HG03460 (cell line): ENCODE data around the gene ERC2.

Experiments used
- ATAC-seq: cut with Tn5 transposase; IDR thresholded peaks from one replicate; pipeline ENCODE4 v1.9.1; 2021; ENCODE audit not compliant: unreplicated experiment

ERC2 gene

GRCh38 chr3:55659701-55660100, 808.6 kb downstream of the ERC2 start:
- ATAC-seq, result no peak

- no peak for ATAC-seq
These were observed 809.3 kb downstream of the ERC2 start for GRCh38 chr3:55658690-55659562.

GRCh38 chr3:55658270-55658669, 810.0 kb downstream of the ERC2 start:
- no peak for ATAC-seq

GRCh38 chr3:55655544-55655943, 812.7 kb downstream of the ERC2 start:
- ATAC-seq, result no peak

GRCh38 chr3:55654123-55654760, 814.0 kb downstream of the ERC2 start:
- ATAC-seq, result peak; percentile 86

- ATAC-seq, result no peak
These were observed 817.3 kb downstream of the ERC2 start for GRCh38 chr3:55651011-55651410.

- ATAC-seq, result no peak
These were observed 818.3 kb downstream of the ERC2 start for GRCh38 chr3:55650011-55650410.

GRCh38 chr3:55649554-55649953, 818.7 kb downstream of the ERC2 start:
- ATAC-seq, result no peak

- ATAC-seq, result no peak
These were observed 819.5 kb downstream of the ERC2 start for GRCh38 chr3:55648591-55649318.

GRCh38 chr3:55647670-55648069, 820.6 kb downstream of the ERC2 start:
- ATAC-seq, result no peak

- ATAC-seq, result no peak
These were observed 821.2 kb downstream of the ERC2 start for GRCh38 chr3:55647063-55647462.

- no peak for ATAC-seq
These were observed 822.1 kb downstream of the ERC2 start for GRCh38 chr3:55646121-55646520.

- no peak for ATAC-seq
These were observed 822.8 kb downstream of the ERC2 start for GRCh38 chr3:55645422-55645821.

GRCh38 chr3:55643283-55643682, 825.0 kb downstream of the ERC2 start:
- ATAC-seq, result no peak

GRCh38 chr3:55641964-55642363, 826.3 kb downstream of the ERC2 start:
- no peak for ATAC-seq

- no peak for ATAC-seq
These were observed 828.1 kb downstream of the ERC2 start for GRCh38 chr3:55639896-55640765.

- no peak for ATAC-seq
These were observed 829.1 kb downstream of the ERC2 start for GRCh38 chr3:55639143-55639542.

- ATAC-seq, result no peak
These were observed 830.2 kb downstream of the ERC2 start for GRCh38 chr3:55637906-55638638.

- ATAC-seq, result no peak
These were observed 831.7 kb downstream of the ERC2 start for GRCh38 chr3:55636300-55637195.
